ENCODE data around the gene TRHDE.

Gene TRHDE

DNA sequence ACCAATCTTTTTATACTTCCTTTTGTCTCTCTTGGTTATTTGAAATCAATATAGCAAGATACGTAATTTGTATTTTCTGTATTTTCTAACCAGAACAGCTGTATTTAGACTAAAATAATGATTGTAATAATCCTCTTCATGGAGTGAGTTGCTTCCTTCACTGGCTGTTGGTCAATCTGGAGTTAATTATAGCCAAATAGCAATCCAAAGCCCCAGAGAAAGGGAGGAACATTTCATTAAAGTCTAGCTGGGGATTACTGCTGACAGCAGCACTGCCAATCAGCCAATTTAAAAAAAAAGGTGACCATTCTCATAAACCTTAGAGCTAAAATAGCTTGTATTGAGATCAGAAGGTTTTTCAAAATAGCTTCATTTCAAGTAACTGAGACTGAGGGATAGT is 118.0 kb downstream of the TRHDE start:
- Histone ChIP-seq H4K20me1 (no peaks in the 10 kb centered on the region), H3K9ac (no peak overlapping the region), H3K4me3 (no peak overlapping the region), H3K4me1 (no peaks in the 10 kb centered on the region), H3K4me2 (no peak overlapping the region), H3K27me3 (no peaks in the 10 kb centered on the region), H3K36me3 (no peaks in the 10 kb centered on the region), H3K9me3 (no peaks in the 10 kb centered on the region), H3K27ac (no peak overlapping the region)
- no peak for TF ChIP-seq Cebpa-rat (IDR thresholded peaks at IDR 0.05)

DNA sequence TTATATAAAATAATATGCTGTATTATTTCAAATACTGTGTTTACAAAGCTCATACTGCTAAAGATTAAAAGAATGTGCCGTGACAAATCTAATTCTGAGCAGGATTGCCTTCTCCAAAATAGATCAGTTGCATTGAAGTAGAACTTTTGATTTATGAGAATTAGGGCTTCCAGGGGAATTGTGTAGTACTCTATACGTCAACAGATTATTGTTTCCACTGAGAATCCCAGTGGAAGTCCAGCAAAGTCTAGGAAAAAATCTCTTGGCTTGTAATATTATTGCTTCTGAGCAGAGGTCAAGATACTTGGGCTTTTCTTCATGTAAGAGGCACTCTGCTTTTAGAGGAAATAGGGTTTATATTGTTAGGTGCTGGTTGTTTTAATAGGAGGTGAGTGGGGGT is 133.9 kb downstream of the TRHDE start:
- no peak for TF ChIP-seq Cebpa-rat (IDR thresholded peaks at IDR 0.05)

DNA sequence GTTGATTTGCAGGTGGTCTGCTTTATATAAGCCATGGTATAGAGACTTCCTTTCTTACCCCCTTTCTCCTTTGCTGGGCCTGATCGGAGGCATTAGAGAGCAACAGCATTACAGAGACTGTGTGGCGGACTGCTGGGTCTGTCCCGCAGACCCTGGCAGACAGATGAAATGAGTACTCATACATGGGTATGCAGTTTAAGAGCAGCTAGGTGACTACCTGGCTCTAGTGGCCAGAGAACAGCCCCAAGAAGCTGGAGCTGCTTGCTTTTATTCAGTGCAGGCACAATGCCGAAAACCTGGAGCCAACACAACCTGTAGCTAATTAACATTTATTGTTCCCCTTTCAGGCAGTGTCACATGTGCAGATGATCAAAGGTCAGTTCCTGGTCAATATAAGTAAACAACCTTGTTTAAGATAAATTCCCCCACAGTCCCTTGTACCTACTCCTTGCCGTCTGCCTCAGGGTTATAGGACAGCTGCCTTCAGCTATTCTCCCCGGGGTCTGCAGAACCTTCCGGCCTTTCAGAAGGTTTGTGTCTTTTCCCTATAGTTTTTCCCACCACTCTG is 160.0 kb downstream of the TRHDE start:
- H3K9me3 ChIP-seq: no peaks in the 10 kb centered on the region
- H3K36me3 ChIP-seq: no peaks in the 10 kb centered on the region
- H3K27ac ChIP-seq: no peak overlapping the region
- H3K4me3 ChIP-seq: no peak overlapping the region
- H3K4me1 ChIP-seq: no peaks in the 10 kb centered on the region
- no peaks in the 10 kb centered on the region for H3K27me3 ChIP-seq
- H3K9ac ChIP-seq: no peak overlapping the region
- no peak overlapping the region for H3K4me2 ChIP-seq
- TF ChIP-seq Cebpa-rat (IDR thresholded peaks at IDR 0.05): no peak
- H4K20me1 ChIP-seq: no peaks in the 10 kb centered on the region

More for the DNA sequence above, 133.9 kb downstream of the TRHDE start:
- Histone ChIP-seq H3K4me3 (no peak overlapping the region), H3K9ac (no peak overlapping the region), H3K27ac (no peak overlapping the region), H4K20me1 (no peaks in the 10 kb centered on the region), H3K4me1 (no peaks in the 10 kb centered on the region), H3K4me2 (no peak overlapping the region), H3K27me3 (no peaks in the 10 kb centered on the region), H3K36me3 (no peaks in the 10 kb centered on the region), H3K9me3 (no peaks in the 10 kb centered on the region)

- no peak for TF ChIP-seq Cebpa-rat (IDR thresholded peaks at IDR 0.05)
- no peak overlapping the region for H3K4me2 ChIP-seq
Measured at GRCh38 chr12:72433298-72433697, 161.1 kb downstream of the TRHDE start.

GRCh38 chr12:72434999-72435398 is 162.8 kb downstream of the TRHDE start:
- Histone ChIP-seq H4K20me1 (no peaks in the 10 kb centered on the region), H3K27me3 (no peaks in the 10 kb centered on the region), H3K4me1 (no peaks in the 10 kb centered on the region), H3K9ac (no peak overlapping the region), H3K4me2 (no peak overlapping the region), H3K36me3 (no peaks in the 10 kb centered on the region), H3K9me3 (no peaks in the 10 kb centered on the region), H3K4me3 (no peak overlapping the region), H3K27ac (no peak overlapping the region)
- no peak for TF ChIP-seq Cebpa-rat (IDR thresholded peaks at IDR 0.05)

More at GRCh38 chr12:72433298-72433697, 161.1 kb downstream of the TRHDE start:
- no peaks in the 10 kb centered on the region for H3K36me3 ChIP-seq
- H3K9ac ChIP-seq: no peak overlapping the region
- H3K27ac ChIP-seq: no peak overlapping the region
- H4K20me1 ChIP-seq: no peaks in the 10 kb centered on the region
- H3K27me3 ChIP-seq: no peaks in the 10 kb centered on the region
- no peaks in the 10 kb centered on the region for H3K9me3 ChIP-seq
- no peak overlapping the region for H3K4me3 ChIP-seq
- H3K4me1 ChIP-seq: no peaks in the 10 kb centered on the region

DNA sequence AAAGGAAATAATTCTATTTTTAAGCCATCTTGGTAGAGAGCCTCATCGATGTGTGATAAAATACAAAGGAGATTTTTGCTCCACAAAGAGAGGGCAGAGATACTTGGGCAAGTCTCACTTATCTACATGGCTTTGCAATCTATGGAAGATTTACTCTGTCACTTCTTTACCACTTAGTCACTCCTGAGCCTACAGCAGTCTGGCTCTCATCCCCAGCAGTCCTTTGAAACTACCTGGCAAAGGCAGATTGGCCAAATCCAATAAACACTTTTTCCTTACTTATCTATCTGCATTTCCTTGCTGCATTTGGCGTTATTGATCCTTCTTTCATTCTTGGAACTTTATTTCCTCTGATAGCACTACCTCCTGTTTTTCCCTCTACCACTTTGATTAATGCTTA is 170.0 kb downstream of the TRHDE start:
- H4K20me1 ChIP-seq: no peaks in the 10 kb centered on the region
- no peak overlapping the region for H3K27ac ChIP-seq
- no peaks in the 10 kb centered on the region for H3K27me3 ChIP-seq
- no peak overlapping the region for H3K4me3 ChIP-seq
- TF ChIP-seq Cebpa-rat (IDR thresholded peaks at IDR 0.05): no peak
- H3K9me3 ChIP-seq: no peaks in the 10 kb centered on the region
- H3K36me3 ChIP-seq: no peaks in the 10 kb centered on the region
- H3K4me1 ChIP-seq: no peaks in the 10 kb centered on the region
- H3K9ac ChIP-seq: no peak overlapping the region
- no peak overlapping the region for H3K4me2 ChIP-seq

DNA sequence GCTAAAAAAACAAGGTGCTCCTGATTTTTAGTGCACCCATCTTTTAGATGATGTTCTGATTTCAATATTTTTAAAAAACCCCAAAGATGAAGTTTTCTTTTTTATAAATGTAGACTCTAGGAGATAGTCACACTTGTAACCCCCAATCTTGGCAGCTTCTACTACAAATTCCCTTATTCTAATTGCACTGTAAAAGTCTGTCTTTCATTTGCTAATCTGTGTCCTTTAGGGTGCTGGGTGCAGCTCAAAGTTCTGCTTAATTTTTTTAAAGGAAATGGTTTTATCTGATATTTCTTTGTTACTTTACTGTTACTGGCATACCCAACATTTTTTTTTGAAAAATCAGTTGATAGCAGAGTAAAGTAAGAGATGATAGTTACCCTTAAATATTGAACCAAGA is 172.0 kb downstream of the TRHDE start:
- no peaks in the 10 kb centered on the region for H3K27me3 ChIP-seq
- no peak overlapping the region for H3K27ac ChIP-seq
- no peaks in the 10 kb centered on the region for H4K20me1 ChIP-seq
- no peak overlapping the region for H3K4me3 ChIP-seq
- H3K4me1 ChIP-seq: no peaks in the 10 kb centered on the region
- H3K36me3 ChIP-seq: no peaks in the 10 kb centered on the region
- TF ChIP-seq Cebpa-rat (IDR thresholded peaks at IDR 0.05): no peak
- H3K9me3 ChIP-seq: no peaks in the 10 kb centered on the region
- H3K4me2 ChIP-seq: no peak overlapping the region
- H3K9ac ChIP-seq: no peak overlapping the region

DNA sequence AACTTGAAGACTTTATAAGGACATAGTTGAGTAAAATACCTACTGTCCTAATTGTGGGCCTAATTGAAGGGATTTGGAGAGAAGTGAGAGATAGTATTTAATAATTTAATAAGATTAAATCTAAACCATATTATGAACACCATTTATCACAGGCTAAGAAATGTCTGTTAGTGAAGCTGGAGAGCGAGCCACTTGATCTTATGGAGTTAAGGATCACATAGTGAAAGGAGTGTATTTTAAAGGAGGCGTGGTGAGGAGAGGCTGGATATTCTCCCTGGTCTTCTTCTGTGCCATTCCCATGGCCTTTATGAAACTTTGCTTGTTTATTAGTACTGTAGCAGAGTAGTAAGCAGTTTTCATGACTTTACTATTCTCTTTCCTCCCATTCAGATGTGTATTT is 172.4 kb downstream of the TRHDE start:
- Histone ChIP-seq H3K27ac (no peak overlapping the region), H3K9me3 (no peaks in the 10 kb centered on the region), H3K27me3 (no peaks in the 10 kb centered on the region), H3K4me3 (no peak overlapping the region), H3K4me2 (no peak overlapping the region), H3K36me3 (no peaks in the 10 kb centered on the region), H3K4me1 (no peaks in the 10 kb centered on the region), H3K9ac (no peak overlapping the region), H4K20me1 (no peaks in the 10 kb centered on the region)
- TF ChIP-seq Cebpa-rat (IDR thresholded peaks at IDR 0.05): no peak

GRCh38 chr12:72448089-72448488 is 175.9 kb downstream of the TRHDE start:
- no peaks in the 10 kb centered on the region for H3K9me3 ChIP-seq
- no peak for TF ChIP-seq Cebpa-rat (IDR thresholded peaks at IDR 0.05)
- no peak overlapping the region for H3K27ac ChIP-seq
- no peak overlapping the region for H3K4me3 ChIP-seq
- H3K9ac ChIP-seq: no peak overlapping the region
- H3K36me3 ChIP-seq: no peaks in the 10 kb centered on the region
- H4K20me1 ChIP-seq: no peaks in the 10 kb centered on the region
- no peaks in the 10 kb centered on the region for H3K4me1 ChIP-seq
- no peaks in the 10 kb centered on the region for H3K27me3 ChIP-seq
- H3K4me2 ChIP-seq: no peak overlapping the region

DNA sequence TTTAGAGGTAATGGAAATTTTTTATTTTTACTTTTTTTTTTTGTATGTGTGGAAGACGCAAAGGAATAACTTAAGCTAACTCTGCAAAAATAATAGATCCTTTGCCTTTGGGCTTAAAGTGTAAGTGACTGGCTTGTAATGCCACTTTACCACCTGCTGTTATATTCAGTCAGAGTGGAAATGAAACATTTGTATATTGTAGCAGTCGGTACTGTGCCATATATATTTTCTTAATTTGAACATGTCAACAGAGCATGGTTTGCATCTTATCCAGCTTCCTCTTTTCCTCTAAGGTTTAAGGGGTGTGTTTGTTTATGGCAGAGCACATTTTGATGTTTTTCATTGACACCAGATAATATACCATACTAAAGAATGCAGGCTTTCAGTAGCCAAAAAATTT is 176.6 kb downstream of the TRHDE start:
- no peak overlapping the region for H3K4me2 ChIP-seq
- no peak overlapping the region for H3K9ac ChIP-seq
- peaks cover 6% of the 10 kb centered on the region for H3K9me3 ChIP-seq
- TF ChIP-seq Cebpa-rat (IDR thresholded peaks at IDR 0.05): no peak
- H4K20me1 ChIP-seq: no peaks in the 10 kb centered on the region
- H3K4me1 ChIP-seq: no peaks in the 10 kb centered on the region
- no peaks in the 10 kb centered on the region for H3K36me3 ChIP-seq
- no peaks in the 10 kb centered on the region for H3K27me3 ChIP-seq
- no peak overlapping the region for H3K4me3 ChIP-seq
- no peak overlapping the region for H3K27ac ChIP-seq

- Histone ChIP-seq H3K9me3 (peaks cover 6% of the 10 kb centered on the region), H4K20me1 (no peaks in the 10 kb centered on the region), H3K4me2 (no peak overlapping the region), H3K4me3 (no peak overlapping the region), H3K4me1 (no peaks in the 10 kb centered on the region), H3K9ac (no peak overlapping the region), H3K27ac (no peak overlapping the region), H3K27me3 (no peaks in the 10 kb centered on the region), H3K36me3 (no peaks in the 10 kb centered on the region)
- no peak for TF ChIP-seq Cebpa-rat (IDR thresholded peaks at IDR 0.05)
Measured at GRCh38 chr12:72453066-72453465, 180.9 kb downstream of the TRHDE start.
